ENCODE measurements around the gene ADAP1.

Gene ADAP1

DNA sequence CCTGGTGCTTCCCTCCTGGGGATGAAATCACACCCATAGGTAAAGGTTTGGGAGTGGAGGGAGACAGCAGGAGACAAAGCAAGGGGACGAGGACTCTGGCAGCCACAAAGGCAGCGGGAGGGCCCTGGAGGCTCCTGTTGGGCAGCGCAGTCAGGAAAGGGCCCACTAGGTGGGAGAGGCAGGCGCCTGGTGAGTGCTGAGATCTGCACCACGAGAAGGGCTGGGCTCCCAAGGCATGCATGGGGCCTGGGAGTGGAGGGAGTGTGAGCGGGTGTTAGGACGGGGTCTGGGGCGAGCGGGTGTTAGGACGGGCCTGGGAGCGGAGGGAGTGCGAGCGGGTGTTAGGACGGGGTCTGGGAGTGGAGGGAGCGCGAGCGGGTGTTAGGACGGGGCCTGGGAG is 65.1 kb downstream of the ADAP1 start:
- DNase-seq: no peak

DNA sequence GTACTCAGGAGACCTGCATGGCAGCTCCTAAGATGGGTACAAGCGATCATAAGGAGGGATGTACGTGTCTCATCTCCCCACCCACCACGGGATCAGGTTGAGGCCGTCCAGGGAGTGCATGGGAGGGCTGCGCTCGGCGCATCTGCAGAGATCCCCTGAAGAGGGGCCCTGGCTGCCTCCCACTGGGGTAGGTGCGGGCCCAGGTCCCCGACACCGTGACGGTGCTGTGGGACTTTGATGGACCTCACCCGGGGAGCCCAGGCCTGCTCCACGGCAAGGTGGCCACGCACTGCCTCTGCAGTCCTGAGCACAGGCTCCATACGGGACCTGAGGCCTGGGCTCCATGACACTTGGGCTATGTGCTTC is 65.5 kb downstream of the ADAP1 start:
- DNase-seq: no peak

DNA sequence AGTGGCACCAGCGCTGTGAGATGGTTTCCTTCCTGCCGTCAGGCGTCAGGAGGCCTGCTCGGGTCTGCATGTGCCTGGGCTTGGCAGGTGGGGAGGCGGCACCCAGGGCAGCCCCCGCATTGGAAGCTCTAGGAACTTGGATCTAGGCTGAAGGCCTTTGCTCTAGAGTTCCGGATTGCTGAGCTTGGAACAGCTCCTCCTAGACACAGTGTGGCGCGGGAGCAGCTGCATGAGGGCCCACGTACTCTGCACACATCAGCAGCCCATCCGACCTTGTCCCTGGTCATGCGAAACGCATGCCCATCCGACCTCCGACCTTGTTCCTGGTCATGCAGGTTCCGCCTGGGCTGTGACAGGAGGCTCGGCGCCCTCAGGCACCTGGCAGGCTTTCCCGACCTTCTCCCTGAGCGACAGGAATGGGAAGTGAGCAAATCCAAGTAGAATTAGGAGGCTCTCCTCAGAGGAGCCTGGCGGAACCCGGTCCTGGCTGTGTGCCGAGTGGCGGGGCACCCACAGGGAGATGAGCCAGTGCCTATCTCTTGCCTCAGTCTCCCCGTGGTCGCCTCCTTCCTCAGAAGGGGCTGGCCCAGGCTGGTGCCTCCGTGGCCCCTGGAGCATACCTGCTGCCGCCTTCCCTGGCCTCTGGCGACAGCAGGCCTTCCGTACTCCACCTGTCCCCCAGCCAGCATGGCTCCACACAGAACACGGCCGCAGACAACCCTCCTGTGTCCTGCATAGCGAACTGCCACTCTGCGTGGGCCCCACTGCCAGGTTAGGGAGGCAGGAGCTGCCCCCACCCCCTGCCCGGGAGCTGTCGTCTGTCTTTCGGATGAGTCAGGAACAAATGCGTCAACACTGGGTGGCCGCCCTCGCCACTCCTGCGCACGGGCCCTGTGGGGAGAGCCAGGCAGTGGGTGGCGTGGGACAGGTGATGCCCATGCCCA is 66.1 kb downstream of the ADAP1 start:
- no peak for DNase-seq

DNA sequence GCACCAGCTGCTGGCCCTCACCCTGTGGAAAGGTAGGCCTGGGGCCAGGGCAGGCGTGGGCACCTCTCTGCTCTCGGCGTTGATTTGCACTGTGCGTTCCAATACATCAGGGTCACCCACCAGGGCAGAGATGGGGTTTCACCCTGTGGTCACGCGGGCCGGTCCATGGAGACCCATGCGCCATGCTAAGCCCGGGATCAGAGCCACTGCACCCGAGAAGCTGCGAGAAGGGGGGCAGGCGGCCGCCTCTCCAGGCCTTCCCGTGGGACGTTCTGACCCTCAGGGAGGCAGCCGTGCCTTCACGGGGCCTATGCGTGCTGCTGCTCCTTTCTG is 67.0 kb downstream of the ADAP1 start:
- no peak for DNase-seq

DNA sequence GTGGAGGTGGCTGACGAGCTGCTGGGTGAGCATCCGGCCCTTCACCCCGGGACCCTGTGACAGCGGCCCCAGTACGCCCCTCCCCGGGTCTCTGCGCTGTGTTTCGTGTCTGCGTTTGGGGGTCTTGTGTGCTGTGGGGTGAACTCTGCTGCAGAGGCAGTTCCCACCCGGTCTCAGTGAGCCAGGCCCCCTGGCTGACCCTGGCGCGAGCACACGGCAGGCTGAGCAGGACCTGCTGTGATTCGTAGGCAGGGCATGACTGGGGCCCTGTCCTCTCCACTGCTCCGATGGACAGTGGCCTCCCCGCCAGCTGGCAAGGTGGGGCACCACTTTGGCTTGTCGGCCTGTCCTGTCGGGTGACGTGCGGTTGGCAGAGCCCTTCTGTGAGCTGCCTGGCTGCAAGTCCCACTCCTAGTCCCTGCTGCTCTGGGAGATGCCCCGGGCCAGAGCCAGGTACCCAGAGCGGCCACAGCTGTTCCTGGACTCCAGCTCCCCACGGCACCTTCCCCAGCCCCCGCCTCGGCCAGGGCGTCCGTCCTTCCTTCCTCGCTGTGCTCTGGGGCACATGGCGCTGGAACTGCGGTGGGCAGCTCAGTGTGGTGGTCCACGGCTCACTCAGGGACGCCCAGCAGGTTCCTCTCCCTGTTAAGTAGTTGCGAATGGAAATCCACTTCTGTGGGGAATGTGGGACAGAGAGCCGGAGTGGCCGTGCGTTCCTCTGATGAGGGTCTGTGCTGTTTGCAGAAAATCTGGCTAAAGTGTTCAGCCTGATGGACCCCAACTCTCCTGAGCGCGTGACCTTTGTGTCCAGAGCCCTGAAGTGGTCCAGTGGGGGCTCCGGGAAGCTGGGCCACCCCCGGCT is 67.6 kb downstream of the ADAP1 start:
- DNase-seq: no peak

DNA sequence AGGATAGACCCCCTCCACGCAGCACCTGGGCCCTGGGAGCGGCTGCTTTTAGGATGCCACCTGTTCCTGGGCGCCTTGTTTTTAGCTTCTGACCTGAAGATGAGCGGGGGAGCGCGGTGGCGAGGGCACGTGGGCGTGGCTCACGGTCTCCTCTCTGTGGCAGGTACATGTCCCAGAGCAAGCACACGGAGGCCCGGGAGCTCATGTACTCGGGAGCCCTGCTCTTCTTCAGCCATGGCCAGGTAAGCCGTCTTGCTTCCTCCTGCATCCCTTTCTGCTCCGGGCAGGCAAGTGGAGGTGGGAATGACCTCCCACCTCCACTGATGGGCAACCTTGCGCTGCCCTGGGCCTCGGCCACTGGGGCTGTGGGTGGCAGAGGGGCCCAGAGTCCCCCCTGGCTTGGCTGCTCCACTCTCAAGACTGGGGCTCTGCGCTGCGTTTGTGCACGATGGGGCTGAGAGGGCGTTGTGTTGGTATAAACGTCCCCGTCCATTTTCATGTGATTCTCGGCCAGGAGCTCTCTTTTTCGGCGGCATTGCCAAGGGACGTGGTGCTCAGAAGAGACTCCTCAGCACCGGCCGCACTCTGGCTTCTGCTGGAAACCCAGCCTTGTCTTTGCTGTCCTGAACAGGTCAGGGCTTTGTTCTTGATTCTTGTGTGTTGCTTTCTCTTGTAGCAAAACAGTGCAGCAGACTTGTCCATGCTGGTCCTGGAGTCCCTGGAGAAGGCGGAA is 68.4 kb downstream of the ADAP1 start:
- no peak for DNase-seq

DNA sequence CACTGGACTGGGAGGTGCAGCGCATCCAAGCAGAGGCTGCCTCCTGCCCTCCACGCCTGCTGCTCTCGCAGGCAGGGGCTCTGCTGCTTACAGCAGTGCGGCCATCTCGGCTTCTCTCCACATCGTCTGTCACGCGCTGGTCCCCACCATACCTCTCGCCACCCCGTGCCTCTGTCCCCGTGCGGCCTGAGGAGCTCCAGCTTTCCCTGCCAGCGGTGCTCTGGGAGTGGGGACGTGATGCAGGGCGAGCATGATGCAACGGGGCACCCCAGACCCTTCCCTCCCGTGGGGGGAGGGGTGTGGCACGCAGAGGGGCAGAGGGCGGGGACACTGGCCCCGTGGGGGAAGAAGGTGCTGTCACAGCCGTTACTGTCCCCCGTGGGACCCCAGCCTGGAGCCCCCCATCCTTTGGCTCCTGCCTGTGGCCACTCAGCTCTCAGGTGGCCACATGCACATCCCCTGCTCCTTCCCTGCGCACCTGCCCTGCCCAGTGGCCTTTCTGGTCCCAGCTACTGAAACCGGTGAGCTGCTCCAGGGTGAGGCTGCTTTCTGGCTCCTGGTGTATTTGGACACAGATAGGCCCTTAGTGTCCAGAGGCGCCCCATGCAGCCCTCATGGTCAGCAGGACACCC is 69.1 kb downstream of the ADAP1 start:
- DNase-seq: no peak

DNA sequence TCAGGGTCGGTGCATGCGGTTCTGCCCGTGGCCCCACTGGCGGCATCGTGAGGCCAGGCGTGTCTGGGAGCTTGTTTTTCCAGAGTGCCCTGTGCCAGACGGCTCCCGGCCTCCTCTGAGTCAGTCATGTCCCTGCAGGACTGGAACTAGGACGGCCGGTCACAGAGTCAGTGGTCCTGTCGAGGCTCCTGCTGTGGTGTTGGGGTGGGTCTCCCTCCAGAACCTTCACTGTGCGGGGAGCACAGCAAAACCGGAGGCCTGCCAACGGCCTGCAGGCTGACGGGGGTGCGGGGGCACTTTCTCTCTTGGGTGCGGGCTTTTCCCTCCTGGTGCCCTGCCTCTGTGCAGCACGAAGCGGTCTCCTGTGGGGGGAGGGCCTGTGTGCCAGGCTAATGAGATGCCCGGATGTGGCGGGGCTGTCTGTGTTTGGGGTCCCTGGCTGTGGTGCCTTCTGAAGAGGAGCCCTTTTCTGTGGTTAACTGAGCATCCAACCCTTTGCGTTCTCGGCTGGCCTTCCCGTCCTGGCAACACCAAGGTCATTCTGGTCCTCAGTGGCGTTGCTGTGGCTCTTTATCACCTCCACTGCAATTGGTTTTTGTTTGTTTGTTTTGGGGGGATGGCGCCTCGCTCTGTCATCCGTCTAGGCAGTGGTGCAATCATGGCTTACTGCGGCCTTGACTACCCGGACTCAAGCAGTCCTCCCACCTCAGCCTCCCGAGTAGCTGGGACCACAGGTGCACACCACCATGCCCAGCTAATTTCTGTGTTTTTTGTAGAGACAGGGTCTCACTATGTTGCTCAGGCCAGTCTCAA is 70.1 kb downstream of the ADAP1 start:
- DNase-seq: no peak

DNA sequence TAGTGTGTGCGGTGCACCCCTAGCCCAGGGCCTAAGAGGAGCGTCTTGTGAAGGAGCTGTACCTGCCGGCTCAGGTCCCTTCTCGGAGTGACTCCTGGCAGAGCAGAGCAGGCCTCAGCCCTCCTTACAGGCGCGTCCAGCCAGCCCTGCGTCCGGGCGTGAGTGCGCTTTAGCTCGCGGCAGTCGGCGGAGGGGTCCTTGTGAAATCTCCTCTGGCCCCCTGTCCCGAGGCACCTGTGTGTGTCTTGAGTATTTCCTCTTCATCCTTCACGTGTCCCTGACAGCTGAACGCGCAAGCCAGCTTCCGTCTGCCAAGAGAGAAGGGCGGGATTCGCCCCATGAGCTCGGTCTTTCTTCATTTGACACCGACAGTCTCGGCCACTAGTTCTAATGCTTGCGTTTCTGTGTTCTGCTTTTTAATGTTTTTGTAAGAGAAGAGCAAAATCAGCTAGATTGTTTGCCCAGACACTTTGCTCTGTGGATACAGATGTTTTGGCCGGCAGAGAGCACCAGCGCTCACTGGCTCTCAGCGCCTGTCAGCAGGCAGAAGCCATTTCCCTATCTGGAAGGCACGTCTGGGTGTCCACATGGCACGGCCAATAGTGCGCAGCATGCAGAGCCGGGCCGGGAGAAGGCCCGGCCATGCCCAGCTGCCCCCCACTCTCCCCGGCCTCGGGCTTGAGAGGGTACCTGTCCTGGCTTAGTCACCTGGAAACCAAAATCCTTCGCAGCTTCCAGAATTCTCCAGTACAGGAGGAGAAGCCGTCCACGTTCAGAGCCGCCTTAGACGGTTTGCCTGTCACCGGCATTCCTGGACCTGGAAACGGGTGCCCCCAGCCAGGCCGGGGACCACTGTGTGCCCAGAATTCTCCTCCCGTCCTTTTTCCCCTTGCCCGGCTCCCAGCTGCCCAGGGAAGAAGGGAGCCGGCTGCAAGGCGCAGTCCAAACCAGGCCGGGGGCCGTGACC is 71.1 kb downstream of the ADAP1 start:
- DNase-seq: no peak

DNA sequence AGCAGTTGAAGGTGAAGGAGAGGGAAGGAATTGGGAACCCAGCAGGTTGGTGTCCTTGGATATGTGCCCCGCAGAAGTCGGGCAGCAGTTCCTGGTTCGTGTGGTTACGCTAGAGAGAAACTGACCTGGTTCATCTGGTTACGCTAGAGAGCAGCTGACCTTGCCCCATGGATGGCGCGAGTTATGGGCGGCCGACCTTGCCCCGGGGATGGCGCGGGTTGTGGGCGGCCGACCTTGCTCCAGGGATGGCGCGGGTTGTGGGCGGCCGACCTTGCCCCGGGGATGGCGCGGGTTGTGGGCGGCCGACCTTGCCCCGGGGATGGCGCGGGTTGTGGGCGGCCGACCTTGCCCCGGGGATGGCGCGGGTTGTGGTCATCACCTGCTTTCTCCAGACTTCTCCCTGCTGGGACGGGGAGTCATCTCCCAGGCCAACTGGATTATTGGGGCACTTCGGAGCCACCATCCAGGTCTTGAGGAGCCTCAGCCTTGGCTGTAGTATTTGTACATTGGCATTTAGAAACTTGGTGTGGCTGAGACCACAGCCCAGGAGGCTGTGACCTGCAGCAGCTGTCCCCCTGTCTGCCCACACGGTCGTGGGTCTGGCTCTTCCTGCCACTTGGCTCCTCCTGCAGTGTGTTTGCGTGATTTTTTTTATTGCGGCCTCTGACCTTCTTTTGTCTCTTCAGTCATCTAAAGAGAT is 72.0 kb downstream of the ADAP1 start:
- DNase-seq: no peak

DNA sequence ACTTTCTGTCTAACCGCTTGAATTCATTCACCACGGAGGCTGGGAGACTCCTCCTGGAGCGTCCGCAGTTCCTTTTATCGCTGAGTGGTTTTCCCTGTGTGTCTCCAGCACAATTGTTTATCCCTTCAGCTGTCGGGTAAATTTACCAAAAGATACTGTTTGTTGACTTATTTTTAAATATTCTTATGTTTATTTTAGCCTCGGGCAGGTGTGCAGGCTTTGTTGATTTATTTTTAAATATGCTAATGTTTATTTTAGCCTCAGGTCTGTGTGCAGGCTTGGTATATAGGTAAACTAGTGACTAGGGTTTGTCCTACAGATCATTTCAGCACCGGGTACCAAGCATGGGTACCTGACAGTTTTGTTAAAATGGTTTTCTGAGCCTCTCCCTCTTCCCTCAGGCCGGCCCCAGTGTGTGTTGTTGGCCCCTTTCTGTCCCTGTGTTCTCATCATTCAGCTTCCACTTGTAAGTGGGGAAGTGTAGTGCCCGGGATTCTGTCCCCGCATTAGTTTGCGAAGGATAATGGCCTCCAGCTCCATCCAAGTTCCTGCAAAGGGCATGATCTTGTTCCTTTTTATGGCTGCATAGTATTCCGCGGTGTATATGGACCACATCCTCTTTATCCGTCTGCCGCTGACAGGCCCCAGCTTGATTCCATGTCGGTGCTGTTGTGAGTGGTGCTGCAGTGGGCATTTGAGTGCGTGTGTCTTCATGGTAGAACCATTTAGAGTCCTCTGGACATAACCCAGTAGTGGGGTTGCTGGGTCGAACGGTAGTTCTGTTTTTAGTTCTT is 72.8 kb downstream of the ADAP1 start:
- DNase-seq: no peak

DNA sequence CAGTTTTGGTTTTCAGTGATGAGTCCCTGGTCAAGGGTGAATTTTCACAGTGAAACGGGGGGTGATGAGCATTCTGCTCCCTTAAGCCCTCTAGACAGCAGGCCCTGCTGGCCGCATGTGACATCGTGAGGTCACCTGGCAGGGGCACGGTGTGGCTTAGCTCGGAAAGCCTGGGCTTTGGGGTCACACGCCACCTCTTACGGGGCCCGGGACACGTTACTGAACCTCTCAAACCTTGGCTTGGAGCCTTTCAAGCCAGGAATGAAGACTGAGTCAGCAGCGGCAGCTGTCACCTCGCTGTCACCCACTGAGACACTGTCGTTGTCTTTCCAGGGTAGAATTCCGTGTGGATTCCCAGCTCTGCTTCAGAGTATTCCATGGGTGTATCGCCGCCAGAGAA is 74.0 kb downstream of the ADAP1 start:
- DNase-seq: no peak

DNA sequence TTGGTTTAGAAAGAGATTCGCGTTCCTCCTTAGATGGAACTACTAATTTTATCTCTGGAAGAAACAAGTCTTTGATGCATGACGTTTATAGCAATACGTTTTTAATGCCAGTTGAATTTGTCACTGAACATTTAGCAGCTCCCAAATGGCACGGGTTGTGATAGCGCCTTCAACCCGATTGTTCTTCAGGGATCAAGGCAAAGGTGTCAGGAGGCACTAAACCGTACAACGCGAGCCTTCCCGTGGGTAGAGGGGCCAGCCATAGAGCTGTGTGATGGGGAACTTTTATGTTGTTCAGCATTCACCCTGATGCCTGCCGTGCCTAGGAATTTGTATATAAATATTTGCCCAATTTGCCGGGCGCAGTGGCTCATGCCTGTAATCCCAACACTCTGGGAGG is 74.8 kb downstream of the ADAP1 start:
- no peak for DNase-seq

DNA sequence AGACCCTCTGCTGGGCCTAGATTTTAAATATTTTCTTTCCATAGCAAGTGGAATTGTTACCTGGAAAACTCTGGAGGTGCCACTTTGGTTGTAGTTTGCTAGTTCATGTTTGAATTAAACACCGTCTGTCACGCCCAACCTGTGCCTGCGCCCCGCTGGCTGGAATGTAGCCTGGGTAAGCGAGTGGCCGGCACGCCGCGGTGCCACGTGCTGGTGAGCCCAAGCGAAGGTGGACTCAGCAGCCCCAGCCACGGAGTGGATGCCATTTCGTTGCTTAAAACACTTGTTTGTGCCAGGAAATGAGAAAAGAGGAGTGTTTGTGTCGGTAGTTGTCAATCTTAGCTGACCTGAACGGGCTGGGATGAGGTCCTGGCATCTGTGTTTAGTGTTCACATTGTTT is 75.4 kb downstream of the ADAP1 start:
- DNase-seq: no peak

DNA sequence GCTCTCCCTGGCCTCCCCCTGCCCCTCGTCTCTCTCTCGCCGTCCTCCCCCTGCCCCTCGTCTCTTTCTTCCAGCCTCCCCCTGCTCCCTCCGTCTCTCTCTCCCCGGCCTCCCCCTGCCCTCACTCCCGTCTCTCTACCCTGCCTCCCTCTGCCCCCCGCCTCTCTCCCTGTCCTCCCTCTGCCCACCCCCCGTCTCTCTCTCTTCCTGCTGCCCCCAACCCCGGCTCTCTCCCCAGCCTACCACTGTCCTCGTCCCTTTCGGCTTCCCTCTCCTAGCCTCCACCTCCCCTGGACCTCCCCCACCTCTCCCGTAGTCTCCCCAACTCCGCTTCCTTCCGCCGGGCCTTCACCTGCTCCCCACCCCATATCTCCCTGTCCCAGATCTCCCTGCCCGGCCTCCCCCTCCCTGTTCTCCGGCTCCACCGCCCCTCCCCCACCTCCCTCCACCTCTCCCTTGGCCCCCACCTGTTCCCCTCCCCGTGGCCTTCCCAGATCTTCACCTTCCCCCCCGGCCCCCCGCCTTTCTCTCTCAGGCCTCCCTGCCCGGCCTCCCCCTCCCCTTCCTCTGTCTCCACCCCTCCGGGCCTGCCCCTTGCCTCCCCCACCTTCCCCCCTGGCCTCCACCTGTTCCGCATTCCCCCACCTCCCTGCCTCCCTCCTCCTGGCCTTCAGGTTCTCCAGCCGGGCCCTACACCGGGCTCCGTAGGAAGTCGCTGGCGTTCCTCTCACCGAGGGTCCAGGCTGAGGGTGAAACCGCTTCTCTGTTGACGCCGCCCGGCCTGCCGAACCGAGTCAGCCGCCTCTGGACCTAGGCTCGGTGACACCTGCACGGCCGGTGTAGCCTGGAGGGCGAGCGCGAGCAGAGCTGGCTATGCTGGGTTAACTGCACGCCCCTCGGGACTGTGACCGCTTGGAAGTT is 76.9 kb downstream of the ADAP1 start:
- no peak for DNase-seq

DNA sequence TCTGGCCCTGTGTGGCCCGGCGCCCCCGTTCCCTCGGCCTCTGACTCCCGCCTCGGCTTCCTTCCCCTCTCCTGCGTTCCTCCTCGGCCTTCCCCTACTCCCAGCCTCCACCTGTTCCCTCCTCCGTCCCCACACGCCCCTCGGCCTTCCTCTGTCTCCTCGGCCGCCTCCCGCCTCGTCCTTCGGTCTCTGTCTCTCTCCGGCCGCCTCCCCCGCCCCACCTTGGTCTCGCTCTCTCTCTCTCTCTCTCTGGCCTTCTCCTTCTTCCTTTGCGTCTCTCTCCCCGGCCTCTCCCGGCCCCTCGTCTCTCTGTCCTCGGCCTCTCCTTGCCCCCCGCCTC is 77.5 kb downstream of the ADAP1 start:
- no peak for DNase-seq

DNA sequence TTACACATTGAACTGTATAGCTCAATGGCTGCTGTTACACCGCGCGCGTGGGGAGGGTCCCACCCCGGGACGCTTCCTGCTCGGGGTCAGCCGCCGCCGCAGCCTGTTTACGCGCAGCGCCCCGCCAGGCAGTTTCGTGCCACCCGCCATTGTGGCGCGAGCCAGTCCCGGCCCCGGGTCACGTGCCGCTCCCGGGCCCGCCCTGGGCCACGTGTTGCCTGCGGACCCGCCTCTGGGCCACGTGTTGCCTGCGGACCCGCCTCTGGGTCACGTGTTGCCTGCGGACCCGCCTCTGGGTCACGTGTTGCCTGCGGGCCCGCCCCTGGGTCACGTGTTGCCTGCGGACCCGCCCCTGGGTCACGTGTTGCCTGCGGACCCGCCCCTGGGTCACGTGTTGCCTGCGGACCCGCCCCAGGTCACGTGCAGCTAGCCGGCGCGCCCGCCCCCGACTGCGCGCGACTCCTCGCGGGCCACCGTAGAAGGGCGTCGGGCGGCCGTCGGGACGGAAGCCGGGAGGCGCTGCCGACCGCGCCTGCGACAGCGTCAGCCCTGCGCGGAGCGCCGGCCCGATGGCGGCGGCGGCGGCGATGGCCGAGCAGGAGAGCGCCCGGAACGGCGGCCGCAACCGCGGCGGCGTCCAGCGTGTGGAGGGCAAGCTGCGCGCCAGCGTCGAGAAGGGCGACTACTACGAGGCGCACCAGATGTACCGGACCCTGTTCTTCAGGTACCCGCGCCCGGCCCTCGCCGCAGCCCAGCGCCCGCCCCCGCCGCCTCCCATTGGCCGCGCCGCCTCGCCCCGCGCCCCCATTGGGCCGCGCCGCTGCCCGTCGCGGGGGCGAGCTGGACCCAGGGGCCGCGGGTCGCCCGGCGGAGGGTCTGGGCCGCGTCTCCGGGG is 78.2 kb downstream of the ADAP1 start, which contains the start of gene GET4:
GET4 (plus strand) TSS at position 478 of the 895 bp plus-strand sequence; CDS start at position 570, 92 bp downstream.
- DNase-seq: peak; percentile 95

All from activated T-cell treated with anti-CD3 and anti-CD28 coated beads for 4 hours (primary cell).